NT2/D1 (cell line): ENCODE measurements around the gene TNFRSF14.

Experiments
- SUZ12 ChIP-seq: IDR thresholded peaks from 2 replicates; pipeline ENCODE4 v1.6.1; 2011; ENCODE audit not compliant: insufficient read length, insufficient read depth; ENCODE audit errors: extremely low read depth
- YY1 ChIP-seq: IDR thresholded peaks from 2 replicates; pipeline ENCODE4 v1.6.1; 2011; ENCODE audit not compliant: insufficient read length, insufficient read depth
- ZNF274 ChIP-seq: IDR thresholded peaks from 2 replicates; pipeline ENCODE4 v1.6.1; 2011; ENCODE audit warnings: mild to moderate bottlenecking, low read depth, low read length

DNA sequence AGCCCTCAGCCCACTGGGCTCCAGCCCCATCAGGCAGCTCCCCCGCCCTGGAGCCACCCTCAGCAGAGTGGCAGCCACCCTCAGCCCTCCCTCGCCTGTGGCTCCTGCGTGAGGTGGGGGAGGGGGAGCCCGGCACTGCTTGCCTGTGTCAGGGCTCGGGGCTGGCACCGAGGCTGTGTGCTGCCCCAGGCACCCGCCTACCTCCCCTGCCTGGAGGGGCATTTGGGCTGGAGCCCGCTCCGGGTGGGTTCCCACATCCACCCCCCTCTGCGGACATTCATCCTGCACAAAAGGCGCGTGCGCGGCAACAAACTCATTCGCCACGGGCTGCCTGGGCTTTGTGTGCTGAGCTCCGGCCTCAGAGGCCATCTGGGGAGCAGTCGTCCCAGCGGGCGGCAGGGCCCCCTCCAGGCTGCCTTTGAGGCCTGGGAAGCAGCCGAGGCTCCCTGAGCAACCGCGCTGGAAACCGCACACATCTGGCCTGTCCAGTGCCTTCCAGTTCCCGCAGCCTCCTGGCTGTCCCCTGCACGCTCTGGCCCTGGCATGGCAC, 12.6 kb upstream of the TNFRSF14 start:
- TF ChIP-seq YY1 = no peak
- TF ChIP-seq ZNF274 = no peak
- TF ChIP-seq SUZ12 = no peak
